ENCODE data around the gene RHBG.

The RHBG gene

GRCh38 chr1:156406251-156406650 is 37.2 kb downstream of the RHBG start:
- DNase-seq (ENCODE audit: low read depth in 2 of 2, low spot score in 1 of 2), result no peak

GRCh38 chr1:156407344-156407743 is 38.3 kb downstream of the RHBG start:
- DNase-seq (ENCODE audit: low read depth in 2 of 2, low spot score in 1 of 2), result no peak

DNA sequence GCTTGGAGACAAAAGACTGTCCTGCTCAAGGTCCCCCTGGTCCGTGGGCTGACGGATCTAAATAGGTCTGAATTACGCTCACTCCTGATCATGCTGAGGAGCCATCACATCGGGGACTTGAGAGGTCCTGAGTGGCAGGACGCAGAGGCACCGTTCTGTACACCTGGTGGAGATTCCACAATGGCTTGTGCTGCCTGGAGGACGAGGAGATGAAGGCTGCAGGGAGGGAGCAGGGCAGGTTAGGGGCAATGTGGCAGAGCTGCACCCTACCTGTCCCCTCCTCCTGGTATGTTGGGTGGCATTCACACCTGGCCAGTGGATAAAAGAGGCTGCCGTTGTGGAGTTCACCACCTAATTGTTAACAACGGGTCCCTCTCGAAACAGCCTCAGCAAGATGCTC is 38.7 kb downstream of the RHBG start:
- DNase-seq (ENCODE audit: low read depth in 2 of 2, low spot score in 1 of 2), result no peak

GRCh38 chr1:156409439-156409838 is 40.4 kb downstream of the RHBG start:
- DNase-seq (ENCODE audit: low read depth in 2 of 2, low spot score in 1 of 2), result no peak

DNA sequence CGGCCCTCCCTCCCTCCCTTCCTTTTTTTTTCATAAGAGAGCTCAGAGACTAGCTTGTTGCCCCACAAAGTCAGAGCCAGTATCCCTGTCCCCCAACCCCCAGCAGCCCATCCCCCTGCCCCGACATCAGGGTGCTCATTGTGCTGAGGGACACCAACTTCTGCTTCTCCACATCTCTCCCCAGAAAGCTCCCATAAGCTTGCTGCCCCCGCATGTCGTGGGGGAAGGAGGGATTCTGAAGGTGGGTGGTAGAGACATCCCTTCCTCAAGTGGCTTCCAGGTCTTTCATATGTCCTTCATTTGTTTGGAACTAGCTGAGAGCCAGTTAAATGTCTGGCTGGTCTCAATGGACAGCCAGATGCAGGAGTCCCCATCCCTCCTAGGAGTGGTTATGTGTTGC is 41.2 kb downstream of the RHBG start:
- no peak for DNase-seq (ENCODE audit: low read depth in 2 of 2, low spot score in 1 of 2)

GRCh38 chr1:156410740-156411139 is 41.7 kb downstream of the RHBG start:
- DNase-seq (ENCODE audit: low read depth in 2 of 2, low spot score in 1 of 2), result no peak

GRCh38 chr1:156412653-156413321 is 43.8 kb downstream of the RHBG start:
- DNase-seq (ENCODE audit: low read depth in 2 of 2, low spot score in 1 of 2), result no peak

GRCh38 chr1:156413391-156414246 is 44.6 kb downstream of the RHBG start:
- no peak for DNase-seq (ENCODE audit: low read depth in 2 of 2, low spot score in 1 of 2)

DNA sequence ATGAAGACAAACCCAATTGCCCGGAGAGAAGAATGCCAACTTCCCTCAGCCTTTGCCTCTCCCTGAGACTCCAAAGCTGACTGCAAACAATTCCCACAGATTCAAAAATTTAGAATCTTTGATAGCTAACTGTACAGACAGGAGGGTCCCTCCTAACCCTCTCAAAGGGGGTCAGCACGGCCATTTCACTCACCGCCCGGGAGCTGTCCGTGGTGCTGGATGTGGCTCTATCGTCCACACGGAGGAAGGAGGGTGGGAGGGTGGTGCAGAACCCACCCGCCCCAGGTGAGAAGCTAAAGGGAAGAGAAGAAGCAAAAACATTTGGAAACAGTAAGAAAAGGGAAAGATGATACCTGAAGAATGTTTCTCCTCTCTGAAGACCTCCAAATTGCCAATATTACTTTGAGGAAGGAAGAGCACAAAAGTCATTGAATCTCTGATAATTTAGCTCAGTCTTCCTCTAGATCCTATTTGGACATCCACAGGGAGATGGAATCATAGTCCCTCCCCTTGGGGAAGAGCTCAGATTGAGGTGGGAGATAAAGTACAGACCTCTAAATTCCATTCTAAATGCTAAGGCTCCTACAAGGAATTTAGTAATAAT is 45.6 kb downstream of the RHBG start:
- no peak for DNase-seq (ENCODE audit: low read depth in 2 of 2, low spot score in 1 of 2)

GRCh38 chr1:156416993-156417392 is 48.0 kb downstream of the RHBG start:
- DNase-seq (ENCODE audit: low read depth in 2 of 2, low spot score in 1 of 2), result no peak

- no peak for DNase-seq (ENCODE audit: low read depth in 2 of 2, low spot score in 1 of 2)
These were observed 48.5 kb downstream of the RHBG start for GRCh38 chr1:156417401-156418020.

DNA sequence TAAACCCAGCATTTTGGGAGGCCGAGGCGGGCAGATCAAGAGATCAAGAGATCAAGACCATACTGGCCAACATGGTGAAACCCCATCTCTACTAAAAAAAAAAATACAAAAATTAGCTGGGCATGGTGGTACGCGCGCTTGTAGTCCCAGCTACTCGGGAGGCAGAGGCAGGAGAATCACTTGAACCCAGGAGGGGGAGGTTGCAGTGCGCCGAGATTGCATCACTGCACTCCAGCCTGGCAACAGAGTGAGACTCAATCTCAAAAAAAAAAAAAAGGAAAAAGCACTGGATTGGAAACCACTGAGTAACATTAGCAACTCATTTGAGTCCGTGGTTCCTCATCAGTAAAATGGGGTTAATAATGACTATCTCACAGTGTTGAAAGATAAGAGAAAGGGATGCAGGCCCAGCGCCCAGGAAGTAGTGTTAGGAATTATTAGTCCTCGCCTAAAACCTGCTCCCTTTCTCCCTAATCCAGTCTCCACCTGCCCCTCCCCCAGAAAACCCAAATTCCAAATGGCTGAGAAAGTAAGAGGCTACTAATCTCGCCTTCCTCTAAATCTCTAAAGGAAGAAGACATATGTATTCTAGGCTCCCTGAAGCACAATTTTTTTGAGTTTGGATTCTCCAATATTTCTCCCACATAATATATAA is 49.5 kb downstream of the RHBG start:
- DNase-seq (ENCODE audit: low read depth in 2 of 2, low spot score in 1 of 2), result no peak

DNA sequence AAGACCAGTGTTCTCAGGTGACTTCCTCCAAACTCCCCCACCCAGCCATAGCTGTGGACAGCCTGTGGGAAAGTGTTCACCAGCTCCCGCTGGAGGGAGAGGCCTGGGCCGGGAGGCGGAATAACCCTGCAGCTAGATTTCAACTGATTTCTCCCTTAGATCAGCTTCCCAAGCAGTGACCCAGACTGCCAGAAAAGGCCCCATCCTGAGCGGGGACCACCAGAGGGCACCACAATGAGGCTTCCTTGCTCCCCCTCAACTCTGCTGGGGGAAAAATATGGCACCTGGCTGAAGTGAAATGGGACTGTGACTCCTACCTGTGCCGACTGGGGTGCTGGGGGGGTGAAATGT is 50.8 kb downstream of the RHBG start:
- peak in 1 of 2 donors; percentile 15 for DNase-seq (ENCODE audit: low read depth in 2 of 2, low spot score in 1 of 2)

- no peak for DNase-seq (ENCODE audit: low read depth in 2 of 2, low spot score in 1 of 2)
These were observed 51.4 kb downstream of the RHBG start for GRCh38 chr1:156420205-156421061.

- DNase-seq (ENCODE audit: low read depth in 2 of 2, low spot score in 1 of 2), result peak; percentile 33 to 39
These were observed 52.3 kb downstream of the RHBG start for GRCh38 chr1:156421062-156421938.

DNA sequence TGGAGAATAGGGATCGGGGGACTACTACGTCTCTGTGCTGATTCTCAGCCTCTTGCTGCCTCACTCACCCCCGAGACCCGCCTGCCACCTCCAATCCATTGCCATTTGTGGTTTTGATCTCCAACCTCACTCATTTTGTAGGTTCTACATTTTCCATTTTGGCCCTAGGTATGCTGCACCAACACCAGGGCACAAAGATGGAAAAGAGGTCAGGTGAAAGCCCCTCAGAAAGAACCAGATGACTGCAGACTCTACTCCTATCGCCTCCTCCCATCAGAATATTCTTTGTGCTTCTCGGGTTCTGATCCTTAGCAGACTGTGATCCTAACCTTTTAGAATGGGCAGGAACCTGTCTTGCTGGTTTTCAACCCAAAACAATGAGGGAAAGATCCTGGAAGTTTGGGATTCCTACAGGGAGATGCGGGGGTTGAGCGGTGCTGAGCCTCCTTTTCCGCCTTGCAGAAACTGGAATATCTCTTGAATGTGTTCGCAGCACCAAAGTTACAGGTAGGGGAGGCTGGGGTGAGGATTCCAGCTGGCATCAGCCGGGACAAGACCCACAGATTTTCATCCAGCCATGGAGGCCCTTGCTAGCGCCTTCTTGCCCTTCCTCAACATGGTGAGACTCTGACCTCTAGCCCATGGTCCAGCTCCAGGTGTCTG is 53.1 kb downstream of the RHBG start:
- DNase-seq (ENCODE audit: low read depth in 2 of 2, low spot score in 1 of 2), result no peak

GRCh38 chr1:156422602-156423091 is 53.6 kb downstream of the RHBG start:
- DNase-seq (ENCODE audit: low read depth in 2 of 2, low spot score in 1 of 2), result no peak

- no peak for DNase-seq (ENCODE audit: low read depth in 2 of 2, low spot score in 1 of 2)
These were observed 54.7 kb downstream of the RHBG start for GRCh38 chr1:156423422-156424352.
